ENCODE measurements around the gene GGA1. TPM values are rescaled to one million over a fixed set of nuclear protein-coding genes. Genes with fewer than 3 reads are reported as not detected.

Gene GGA1
- total and polyA plus RNA-seq, 9 of the 15 experiments (the other 6 are each of a cell fraction or from before 2014, with no cell fraction given), result 1.5 to 69.5 (median 31.6) TPM

DNA sequence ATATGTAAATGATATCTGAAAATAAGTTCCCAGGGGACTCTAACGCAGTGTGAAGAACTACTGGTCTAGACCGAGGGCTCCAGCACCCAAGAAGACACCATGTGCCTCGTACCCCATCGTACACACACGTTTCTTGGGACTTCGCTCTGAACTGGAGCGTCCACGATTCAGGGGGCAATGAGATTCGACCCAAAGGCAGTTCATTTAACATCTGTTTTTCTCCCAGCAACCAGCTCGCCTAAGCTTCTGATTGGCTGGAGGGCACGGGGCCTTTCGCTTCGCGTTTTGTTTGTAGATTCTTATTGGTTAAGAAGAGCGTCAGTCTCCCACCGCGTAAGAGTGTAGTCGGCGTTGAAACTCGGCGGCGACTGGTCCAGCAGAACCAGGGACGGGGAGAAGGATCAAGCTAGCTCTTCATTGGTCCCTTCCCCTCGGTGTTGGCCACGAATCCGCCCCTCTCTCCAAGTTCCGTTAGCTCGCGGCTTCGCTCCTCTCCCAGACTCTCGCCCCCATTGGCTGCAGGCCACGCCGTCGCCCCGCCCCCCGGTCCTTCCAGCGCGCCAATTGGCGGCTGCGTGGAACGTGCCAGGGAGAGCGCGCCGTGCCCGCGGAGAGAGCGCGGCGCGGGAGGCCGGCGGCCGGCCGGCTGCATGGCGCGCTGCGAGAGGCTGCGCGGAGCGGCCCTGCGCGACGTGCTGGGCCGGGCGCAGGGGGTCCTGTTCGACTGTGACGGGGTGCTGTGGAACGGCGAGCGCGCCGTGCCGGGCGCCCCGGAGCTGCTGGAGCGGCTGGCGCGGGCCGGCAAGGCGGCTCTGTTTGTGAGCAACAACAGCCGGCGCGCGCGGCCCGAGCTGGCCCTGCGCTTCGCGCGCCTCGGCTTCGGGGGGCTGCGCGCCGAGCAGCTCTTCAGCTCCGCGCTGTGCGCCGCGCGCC, 49.8 kb downstream of the GGA1 start, which contains the start of gene PDXP (continued):
- TF ChIP-seq HNRNPK (IDR thresholded peaks at IDR 0.05; ENCODE audit: low read depth, low read length, poor library complexity, severe bottlenecking) (no peak), SNIP1 (IDR thresholded peaks at IDR 0.05; ENCODE audit: low read depth) (no peak), MYBL2 (IDR thresholded peaks at IDR 0.05; ENCODE audit: low read depth) (no peak), MYBL2 (CRISPR knock-in tag; IDR thresholded peaks at IDR 0.05; ENCODE audit: borderline replicate concordance) (no peak), RB1 (IDR thresholded peaks at IDR 0.05; ENCODE audit: low read depth) (peak; percentile 72), ZNF75A (CRISPR knock-in tag; IDR thresholded peaks at IDR 0.05) (no peak), DIDO1 (tag; IDR thresholded peaks at IDR 0.05; ENCODE audit: low read depth) (no peak), ZNF830 (CRISPR knock-in tag; IDR thresholded peaks at IDR 0.05) (no peak), NFYB (IDR thresholded peaks at IDR 0.05; ENCODE audit: extremely low read depth, insufficient read length) (peak; percentile 95), RBFOX2 (IDR thresholded peaks at IDR 0.05; ENCODE audit: low read depth, low read length) (peak; percentile 78), ZNF212 (CRISPR knock-in tag; IDR thresholded peaks at IDR 0.05) (no peak), CUX1 (CRISPR knock-in tag; IDR thresholded peaks at IDR 0.05) (no peak), ZNF282 (CRISPR knock-in tag; IDR thresholded peaks at IDR 0.05) (no peak), ARID3A (IDR thresholded peaks at IDR 0.05; ENCODE audit: borderline replicate concordance, low read depth, low read length) (no peak)
- TF ChIP-seq, protein P1, sequence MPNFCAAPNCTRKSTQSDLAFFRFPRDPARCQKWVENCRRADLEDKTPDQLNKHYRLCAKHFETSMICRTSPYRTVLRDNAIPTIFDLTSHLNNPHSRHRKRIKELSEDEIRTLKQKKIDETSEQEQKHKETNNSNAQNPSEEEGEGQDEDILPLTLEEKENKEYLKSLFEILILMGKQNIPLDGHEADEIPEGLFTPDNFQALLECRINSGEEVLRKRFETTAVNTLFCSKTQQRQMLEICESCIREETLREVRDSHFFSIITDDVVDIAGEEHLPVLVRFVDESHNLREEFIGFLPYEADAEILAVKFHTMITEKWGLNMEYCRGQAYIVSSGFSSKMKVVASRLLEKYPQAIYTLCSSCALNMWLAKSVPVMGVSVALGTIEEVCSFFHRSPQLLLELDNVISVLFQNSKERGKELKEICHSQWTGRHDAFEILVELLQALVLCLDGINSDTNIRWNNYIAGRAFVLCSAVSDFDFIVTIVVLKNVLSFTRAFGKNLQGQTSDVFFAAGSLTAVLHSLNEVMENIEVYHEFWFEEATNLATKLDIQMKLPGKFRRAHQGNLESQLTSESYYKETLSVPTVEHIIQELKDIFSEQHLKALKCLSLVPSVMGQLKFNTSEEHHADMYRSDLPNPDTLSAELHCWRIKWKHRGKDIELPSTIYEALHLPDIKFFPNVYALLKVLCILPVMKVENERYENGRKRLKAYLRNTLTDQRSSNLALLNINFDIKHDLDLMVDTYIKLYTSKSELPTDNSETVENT (CRISPR knock-in tag; IDR thresholded peaks at IDR 0.05), result peak; percentile 81

Measured in K562 (cell line).